T-helper 2 cell treated with Interferon-gamma antibody and Interleukin-4, amounts not matched to agents 100 ng/mL and 5 ng/mL, for 36 hours (primary cell): ENCODE data around the gene TANC1. TPM values are rescaled to one million over a fixed set of nuclear protein-coding genes. Genes with fewer than 3 reads are reported as not detected.

Experiments used
- intact Hi-C: fragments of 100-400 bp; cut with micrococcal nuclease; formaldehyde crosslinking; loops from one replicate; pipeline ENCODE4 v1.15.1; 2023
- total RNA-seq: library from RNA; stranded (reverse); gene quantifications from 2 replicates; pipeline ENCODE4 v1.2.3, GENCODE V29; 2022

Gene TANC1
- total RNA-seq, 1 donor from 2014 or later: 0.20 TPM

- intact Hi-C loops: no loop called here
These were observed 146.4 kb downstream of the TANC1 start for GRCh38 chr2:159114835-159115234.

- intact Hi-C loops: no loop called here
These were observed 148.5 kb downstream of the TANC1 start for GRCh38 chr2:159116922-159117321.

- intact Hi-C loops: loop anchor here (1.0 kb wide), 1 partner anchor 216 kb away; no protein-coding TSS in a partner anchor
These were observed 149.2 kb downstream of the TANC1 start for GRCh38 chr2:159117658-159118057.

GRCh38 chr2:159118115-159118858 is 149.8 kb downstream of the TANC1 start:
- intact Hi-C loops: loop anchor here (1.0 kb wide), 1 partner anchor 217 kb away; no protein-coding TSS in a partner anchor

- intact Hi-C loops: loop anchor here (1.0 kb wide), 1 partner anchor 218 kb away; no protein-coding TSS in a partner anchor
These were observed 150.5 kb downstream of the TANC1 start for GRCh38 chr2:159118859-159119500.

GRCh38 chr2:159119652-159120257 is 151.3 kb downstream of the TANC1 start:
- intact Hi-C loops: no loop called here

GRCh38 chr2:159123786-159124185 is 155.3 kb downstream of the TANC1 start:
- intact Hi-C loops: no loop called here

- intact Hi-C loops: no loop called here
These were observed 156.0 kb downstream of the TANC1 start for GRCh38 chr2:159124441-159124911.

- intact Hi-C loops: no loop called here
These were observed 156.6 kb downstream of the TANC1 start for GRCh38 chr2:159124931-159125467.

GRCh38 chr2:159125858-159126257 is 157.4 kb downstream of the TANC1 start:
- intact Hi-C loops: no loop called here

- intact Hi-C loops: no loop called here
These were observed 158.1 kb downstream of the TANC1 start for GRCh38 chr2:159126432-159127022.

GRCh38 chr2:159128191-159128590 is 159.8 kb downstream of the TANC1 start:
- intact Hi-C loops: no loop called here

GRCh38 chr2:159129269-159129668 is 160.8 kb downstream of the TANC1 start:
- intact Hi-C loops: no loop called here

- intact Hi-C loops: no loop called here
These were observed 161.4 kb downstream of the TANC1 start for GRCh38 chr2:159129824-159130223.

GRCh38 chr2:159130302-159130701 is 161.9 kb downstream of the TANC1 start:
- intact Hi-C loops: no loop called here

GRCh38 chr2:159131267-159131913 is 162.9 kb downstream of the TANC1 start:
- intact Hi-C loops: no loop called here

- intact Hi-C loops: no loop called here
These were observed 163.5 kb downstream of the TANC1 start for GRCh38 chr2:159131914-159132281.

GRCh38 chr2:159133797-159134196 is 165.4 kb downstream of the TANC1 start:
- intact Hi-C loops: no loop called here

- intact Hi-C loops: no loop called here
These were observed 166.5 kb downstream of the TANC1 start for GRCh38 chr2:159134979-159135378.

- intact Hi-C loops: no loop called here
These were observed 168.0 kb downstream of the TANC1 start for GRCh38 chr2:159136391-159136790.
